ENCODE data around the gene DNAJC28. TPM values are rescaled to one million over a fixed set of nuclear protein-coding genes. Genes with fewer than 3 reads are reported as not detected.

Gene DNAJC28
- total and polyA plus RNA-seq, 2 donors (not counting 1 experiment from before 2014, with no cell fraction given): 0.30 to 2.5 TPM

DNA sequence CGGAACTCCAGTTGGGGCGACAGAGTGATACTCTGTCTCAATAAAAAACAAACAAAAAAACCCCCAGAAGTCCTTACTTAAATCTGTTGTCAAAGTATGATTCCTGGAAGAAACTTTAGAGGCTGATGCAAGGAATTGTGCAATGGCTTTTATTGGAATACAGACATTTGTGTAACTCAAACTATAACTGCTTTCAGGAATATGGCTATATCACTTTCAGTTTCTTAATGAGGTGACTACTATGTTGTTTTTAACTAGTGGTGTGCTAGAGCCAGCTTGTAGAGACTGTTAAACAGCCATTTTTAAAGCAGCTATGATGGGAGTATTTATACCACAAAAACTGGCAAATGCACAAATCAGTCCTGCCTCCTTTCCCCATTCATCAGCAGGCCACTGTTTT lies 22.7 kb upstream of the DNAJC28 start:
- no peaks in the 10 kb centered on the region for H3K79me2 ChIP-seq (ENCODE audit: control insufficient read depth, insufficient read depth, low read length)
- TF ChIP-seq CTCF (IDR thresholded peaks at IDR 0.05) (no peak), EZH2 (IDR thresholded peaks at IDR 0.05; ENCODE audit: borderline replicate concordance, insufficient read depth, low read depth, low read length, poor library complexity, severe bottlenecking) (no peak)
- H3K4me1 Mint-ChIP-seq: no peaks in the 10 kb centered on the region
- no peaks in the 10 kb centered on the region for H3K27me3 ChIP-seq (replicated peaks in 1 of 4; ENCODE audit: control extremely low read depth in 1 of 4, control insufficient read depth in 3 of 4, insufficient read depth in 4 of 4, low read length in 3 of 4)
- H3K4me3 ChIP-seq (ENCODE audit: control extremely low read depth in 1 of 5, extremely low read depth in 1 of 5, insufficient read depth in 1 of 5, low read depth in 2 of 5, low read length in 4 of 5): no peak overlapping the region
- peaks cover 7 to 58% of the 10 kb centered on the region in 2 experiments for H3K36me3 ChIP-seq (replicated peaks in 1 of 2; ENCODE audit: control extremely low read depth in 1 of 2, control insufficient read depth in 1 of 2, extremely low read depth in 1 of 2, insufficient read depth in 2 of 2, low read length in 1 of 2)
- H3K27me3 Mint-ChIP-seq: no peaks in the 10 kb centered on the region
- H3K27ac Mint-ChIP-seq: no peak overlapping the region
- no peak for ATAC-seq (ENCODE audit: low read depth)
- no peak for DNase-seq
- no peak overlapping the region for H3K27ac ChIP-seq (ENCODE audit: low read length in 2 of 2)
- no peak overlapping the region for H2AFZ ChIP-seq (ENCODE audit: insufficient read depth, low read depth, low read length, poor library complexity, severe bottlenecking)
- WGBS (ENCODE audit: insufficient coverage): no CpG with 5 or more reads among the region's 2 CpGs
- ChIA-PET POLR2A (no interaction called here), CTCF (no interaction called here)
- no peak overlapping the region for H3K4me2 ChIP-seq (replicated peaks; ENCODE audit: low read depth, low read length, poor library complexity, severe bottlenecking)
- H3K4me1 ChIP-seq (ENCODE audit: control insufficient read depth in 2 of 2, insufficient read depth in 2 of 2, low read length in 2 of 2): no peaks in the 10 kb centered on the region
- no peaks in the 10 kb centered on the region for H3K9me3 ChIP-seq (ENCODE audit: control extremely low read depth in 1 of 3, control insufficient read depth in 2 of 3, insufficient read depth in 1 of 3, low read length in 2 of 3)
- no peak overlapping the region for H3K9ac ChIP-seq (ENCODE audit: low read length)
- intact Hi-C loops (cut with micrococcal nuclease): no loop called here
- H3K4me3 Mint-ChIP-seq: no peak overlapping the region
- H4K20me1 ChIP-seq (ENCODE audit: control insufficient read depth, insufficient read depth, low read length, poor library complexity, severe bottlenecking): no peaks in the 10 kb centered on the region
- H3K9me3 Mint-ChIP-seq (ENCODE audit: insufficient read depth): no peaks in the 10 kb centered on the region

GRCh38 chr21:33512481-33512880 lies 21.0 kb upstream of the DNAJC28 start:
- Mint-ChIP-seq H3K27me3 (no peaks in the 10 kb centered on the region), H3K4me1 (no peaks in the 10 kb centered on the region), H3K4me3 (no peak overlapping the region), H3K27ac (no peak overlapping the region), H3K9me3 (ENCODE audit: insufficient read depth) (no peaks in the 10 kb centered on the region)
- ChIA-PET CTCF (no interaction called here), POLR2A (no interaction called here)
- TF ChIP-seq EZH2 (IDR thresholded peaks at IDR 0.05; ENCODE audit: borderline replicate concordance, insufficient read depth, low read depth, low read length, poor library complexity, severe bottlenecking): no peak
- intact Hi-C loops (cut with micrococcal nuclease): no loop called here
- Histone ChIP-seq H3K4me3 (ENCODE audit: control extremely low read depth in 1 of 5, extremely low read depth in 1 of 5, insufficient read depth in 1 of 5, low read depth in 2 of 5, low read length in 4 of 5) (no peak overlapping the region), H3K27me3 (replicated peaks in 1 of 4; ENCODE audit: control extremely low read depth in 1 of 4, control insufficient read depth in 3 of 4, insufficient read depth in 4 of 4, low read length in 3 of 4) (no peaks in the 10 kb centered on the region), H3K9ac (ENCODE audit: low read length) (no peak overlapping the region), H3K4me2 (replicated peaks; ENCODE audit: low read depth, low read length, poor library complexity, severe bottlenecking) (no peak overlapping the region), H3K27ac (ENCODE audit: low read length in 2 of 2) (no peak overlapping the region), H3K79me2 (ENCODE audit: control insufficient read depth, insufficient read depth, low read length) (no peaks in the 10 kb centered on the region), H4K20me1 (ENCODE audit: control insufficient read depth, insufficient read depth, low read length, poor library complexity, severe bottlenecking) (no peaks in the 10 kb centered on the region), H2AFZ (ENCODE audit: insufficient read depth, low read depth, low read length, poor library complexity, severe bottlenecking) (no peak overlapping the region), H3K4me1 (ENCODE audit: control insufficient read depth in 2 of 2, insufficient read depth in 2 of 2, low read length in 2 of 2) (no peaks in the 10 kb centered on the region), H3K36me3 (replicated peaks in 1 of 2; ENCODE audit: control extremely low read depth in 1 of 2, control insufficient read depth in 1 of 2, extremely low read depth in 1 of 2, insufficient read depth in 2 of 2, low read length in 1 of 2) (peaks cover 7 to 53% of the 10 kb centered on the region in 2 experiments), H3K9me3 (ENCODE audit: control extremely low read depth in 1 of 3, control insufficient read depth in 2 of 3, insufficient read depth in 1 of 3, low read length in 2 of 3) (no peaks in the 10 kb centered on the region)
- 90% methylated on average over 3 of the region's 3 CpGs for WGBS (ENCODE audit: insufficient coverage)
- DNase-seq: no peak
- ATAC-seq (ENCODE audit: low read depth): no peak
